Adrenal gland (tissue), 12 donors: Measurements from ENCODE around the gene A3GALT2. TPM values are rescaled to one million over a fixed set of nuclear protein-coding genes. Genes with fewer than 3 reads are reported as not detected.

Experiments used
- DNase-seq, 7 donors: peaks; one replicate each; pipeline ENCODE4 v3.0.0-alpha.2; 2019 to 2020
- H3K27ac ChIP-seq, 5 donors: fragments of 200-600 bp; sonication (generic) in 4 of 5; 1 replicate in 3 of 5; 2 replicates in 2 of 5; pipeline versions ENCODE4 v1.5.1 to v1.8.0; 2016 to 2020; ENCODE audit warnings: mild to moderate bottlenecking in 1 of 5
- H3K27me3 ChIP-seq: fragments of 200-600 bp; 2 replicates; pipeline ENCODE4 v1.8.0; 2021
- H3K36me3 ChIP-seq, 2 donors: fragments of 200-600 bp; replicated peaks in 1 of 2; 1 replicate in 1 of 2; 2 replicates in 1 of 2; pipeline versions ENCODE4 v1.5.1 to v1.8.0; 2018 to 2022
- H3K4me1 ChIP-seq, 2 donors: fragments of 200-600 bp; replicated peaks in 1 of 2; 1 replicate in 1 of 2; 2 replicates in 1 of 2; pipeline versions ENCODE4 v1.5.1 to v1.8.0; 2018 to 2021
- H3K4me3 ChIP-seq, 4 donors: fragments of 200-600 bp; sonication (generic) in 3 of 4; one replicate each; pipeline ENCODE4 v1.5.1; 2016 to 2018
- H3K9me3 ChIP-seq, 3 donors: fragments of 200-600 bp; sonication (generic) in 1 of 3; replicated peaks in 1 of 3; 1 replicate in 2 of 3; 2 replicates in 1 of 3; pipeline versions ENCODE4 v1.5.1 to v1.8.0; 2016 to 2021
- POLR2A ChIP-seq, 2 donors: fragments of 450-650 bp; IDR thresholded peaks; one replicate each; pipeline ENCODE4 v1.6.1; 2017; ENCODE audit warnings: antibody characterized with exemption in 2 of 2, mild to moderate bottlenecking in 2 of 2, moderate library complexity in 1 of 2
- WGBS, 4 donors: extraction: QIAGEN DNeasy Blood & Tissue Kit in 2 of 4; methylation state at CpG; one replicate each; pipeline versions ENCODE4 v1.1.5 to v1.1.7; 2013 to 2017; 5-methylcytosine and 5-hydroxymethylcytosine counted together
- intact Hi-C, 2 donors: fragments of 100-400 bp; cut with DNase I; formaldehyde crosslinking; loops; one replicate each; pipeline versions ENCODE4 v1.14.1 to v1.15.0; 2022 to 2023
- polyA plus RNA-seq, 3 donors: library from polyadenylated mRNA; stranded (reverse); fragments of 200-250 nt in 2 of 3; fragments of 350-450 nt in 1 of 3; fragmentation: Illumina TruSeq in 1 of 3; extraction: RNeasy Lipid Tissue Mini Kit (QIAGEN cat#74804) in 1 of 3; gene quantifications; one replicate each; pipeline ENCODE4 v1.2.3, GENCODE V29; 2013 to 2014
- total RNA-seq, 9 donors: library from RNA; depleted of rRNA in 4 of 9; stranded (reverse); fragments of >200 nt in 4 of 9; fragments of 120-200 nt in 1 of 9; fragmentation: NEBNext Ultra II Directional in 1 of 9; extraction: Animal tissue kit (Norgen Biotek cat#: 25700) in 1 of 9; gene quantifications; one replicate each; pipeline versions ENCODE4 v1.1.0 to v1.2.4, GENCODE V29; 2013 to 2023
- TF ChIP-seq, protein P1 (sequence below), 6 experiments: fragments of 450-650 bp in 4 of 6; fragments of 200-600 bp in 2 of 6; sonication (generic) in 1 of 6; IDR thresholded peaks; 1 replicate in 5 of 6; 2 replicates in 1 of 6; pipeline versions ENCODE4 v1.5.1 to v1.8.0; 2016 to 2021; ENCODE audit warnings: antibody characterized with exemption in 6 of 6, mild to moderate bottlenecking in 2 of 6, moderate library complexity in 1 of 6
- donor health status: healthy with polysubstance abuse.
- donor health status: Bipolar disorder and iron deficiency.
- donor health status: DM: yes; HTN: yes; CAD: no.
- donor health status: DM: no; HTN: no; CAD: no.
- donor health status: DM: no; HTN: no; CAD: no.
- donor health status: DM: yes; HTN: yes; CAD: no.

A3GALT2 gene
- total and polyA plus RNA-seq, 12 donors: 0.17 to 0.49 TPM; not detected in 10

DNA sequence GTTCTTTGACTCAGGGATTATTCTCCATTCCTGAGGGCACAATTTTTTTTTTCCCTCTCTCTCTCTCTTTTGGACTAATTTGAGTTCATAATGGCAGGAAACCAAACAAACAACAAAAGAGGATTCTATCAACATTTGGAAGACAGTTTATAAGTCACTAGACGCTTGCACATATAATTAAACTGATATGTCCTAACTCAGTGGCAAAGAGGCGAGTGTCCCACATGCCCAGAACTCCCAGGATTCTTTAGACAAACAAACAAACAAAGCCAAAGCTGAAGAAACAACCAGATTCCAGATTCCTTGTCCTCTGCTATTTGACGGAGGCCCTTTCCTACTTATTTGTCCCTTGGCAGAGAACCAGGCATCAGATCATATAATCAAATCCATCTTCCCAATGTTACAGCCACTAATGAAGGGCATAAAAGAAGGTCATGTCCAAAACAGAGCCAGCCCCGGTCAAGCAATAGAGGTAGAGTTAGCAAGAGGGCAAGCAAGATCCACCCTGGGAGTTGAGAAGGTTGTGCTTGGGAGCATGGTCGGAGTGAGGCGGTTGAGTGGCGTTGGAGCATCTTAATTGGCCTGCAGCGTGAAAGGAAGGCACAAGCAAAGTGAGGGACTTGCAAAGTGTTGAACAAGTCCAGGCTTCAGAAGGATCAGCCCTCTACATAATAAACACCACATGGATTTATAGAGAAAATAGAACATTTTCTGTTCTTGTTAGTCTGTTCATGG, 34.3 kb downstream of the A3GALT2 start:
- no peaks in the 10 kb centered on the region for H3K27me3 ChIP-seq
- intact Hi-C loops: no loop called here
- TF ChIP-seq, protein P1, sequence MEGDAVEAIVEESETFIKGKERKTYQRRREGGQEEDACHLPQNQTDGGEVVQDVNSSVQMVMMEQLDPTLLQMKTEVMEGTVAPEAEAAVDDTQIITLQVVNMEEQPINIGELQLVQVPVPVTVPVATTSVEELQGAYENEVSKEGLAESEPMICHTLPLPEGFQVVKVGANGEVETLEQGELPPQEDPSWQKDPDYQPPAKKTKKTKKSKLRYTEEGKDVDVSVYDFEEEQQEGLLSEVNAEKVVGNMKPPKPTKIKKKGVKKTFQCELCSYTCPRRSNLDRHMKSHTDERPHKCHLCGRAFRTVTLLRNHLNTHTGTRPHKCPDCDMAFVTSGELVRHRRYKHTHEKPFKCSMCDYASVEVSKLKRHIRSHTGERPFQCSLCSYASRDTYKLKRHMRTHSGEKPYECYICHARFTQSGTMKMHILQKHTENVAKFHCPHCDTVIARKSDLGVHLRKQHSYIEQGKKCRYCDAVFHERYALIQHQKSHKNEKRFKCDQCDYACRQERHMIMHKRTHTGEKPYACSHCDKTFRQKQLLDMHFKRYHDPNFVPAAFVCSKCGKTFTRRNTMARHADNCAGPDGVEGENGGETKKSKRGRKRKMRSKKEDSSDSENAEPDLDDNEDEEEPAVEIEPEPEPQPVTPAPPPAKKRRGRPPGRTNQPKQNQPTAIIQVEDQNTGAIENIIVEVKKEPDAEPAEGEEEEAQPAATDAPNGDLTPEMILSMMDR (IDR thresholded peaks at IDR 0.05): no peak
- TF ChIP-seq POLR2A (IDR thresholded peaks at IDR 0.05): no peak
- peak in 1 of 7 donors; percentile 8 for DNase-seq
- no peak overlapping the region for H3K4me3 ChIP-seq
- WGBS, 4 donors: 73 to 80% (median 76%) methylated on average over 8 of the region's 8 CpGs
- peaks cover 0 to 19% of the 10 kb centered on the region in 2 donors for H3K4me1 ChIP-seq
- H3K36me3 ChIP-seq: peaks cover 0 to 21% of the 10 kb centered on the region in 2 donors
- no peaks in the 10 kb centered on the region for H3K9me3 ChIP-seq
- H3K27ac ChIP-seq: peak overlapping the region in 1 of 5 donors; percentile 26

GRCh38 chr1:33284049-33284448, 36.8 kb downstream of the A3GALT2 start:
- Histone ChIP-seq H3K27ac (no peak overlapping the region), H3K27me3 (no peaks in the 10 kb centered on the region), H3K4me1 (peaks cover 0 to 19% of the 10 kb centered on the region in 2 donors), H3K36me3 (peaks cover 0 to 44% of the 10 kb centered on the region in 2 donors), H3K9me3 (no peaks in the 10 kb centered on the region), H3K4me3 (no peak overlapping the region)
- intact Hi-C loops: no loop called here
- WGBS, 4 donors: 75 to 89% (median 84%) methylated on average over 6 of the region's 6 CpGs
- no peak for TF ChIP-seq POLR2A (IDR thresholded peaks at IDR 0.05)
- TF ChIP-seq, protein P1 (IDR thresholded peaks at IDR 0.05): no peak
- DNase-seq: no peak

- DNase-seq: no peak
- no peaks in the 10 kb centered on the region for H3K27me3 ChIP-seq
- no peaks in the 10 kb centered on the region for H3K9me3 ChIP-seq
- no peak overlapping the region for H3K27ac ChIP-seq
- peaks cover 0 to 44% of the 10 kb centered on the region in 2 donors for H3K36me3 ChIP-seq
- 79 to 88% (median 85%) methylated on average over 3 of the region's 3 CpGs for WGBS, 4 donors
- intact Hi-C loops: no loop called here
- TF ChIP-seq, protein P1 (IDR thresholded peaks at IDR 0.05): no peak
- TF ChIP-seq POLR2A (IDR thresholded peaks at IDR 0.05): no peak
- no peak overlapping the region for H3K4me3 ChIP-seq
- peaks cover 0 to 19% of the 10 kb centered on the region in 2 donors for H3K4me1 ChIP-seq
These were observed 38.1 kb downstream of the A3GALT2 start for GRCh38 chr1:33282791-33283190.

DNA sequence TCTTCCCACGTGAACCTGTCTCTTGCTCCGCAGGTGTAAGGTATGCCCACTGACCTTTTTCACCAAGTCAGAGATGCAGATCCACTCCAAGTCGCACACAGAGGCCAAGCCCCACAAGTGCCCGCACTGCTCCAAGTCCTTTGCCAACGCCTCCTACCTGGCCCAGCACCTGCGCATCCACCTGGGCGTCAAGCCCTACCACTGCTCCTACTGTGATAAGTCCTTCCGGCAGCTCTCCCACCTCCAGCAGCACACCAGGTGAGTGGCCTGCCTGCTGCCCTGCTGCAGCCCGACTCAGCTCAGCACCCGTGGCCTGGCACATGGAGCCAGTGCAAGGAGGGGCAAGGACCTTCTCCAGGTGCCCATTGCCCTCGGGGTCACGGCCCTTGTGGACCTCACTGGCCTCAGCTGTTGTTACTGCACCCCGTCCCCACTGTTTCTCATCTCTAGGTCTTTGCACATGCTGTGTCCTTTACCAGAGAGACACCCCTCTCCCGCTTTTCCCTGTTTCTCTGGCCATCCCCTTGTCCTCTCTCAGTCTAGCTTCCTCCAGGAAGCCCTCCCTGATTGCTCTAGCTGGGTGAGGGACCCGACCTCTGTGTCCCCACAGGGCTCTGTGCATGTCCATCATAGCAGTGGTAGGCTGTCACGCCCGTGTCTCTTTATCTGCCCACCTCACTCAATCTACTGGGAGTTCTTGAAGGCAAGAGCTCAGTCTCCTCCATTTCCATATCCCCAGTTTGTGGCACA, 39.2 kb downstream of the A3GALT2 start:
- intact Hi-C loops: no loop called here
- H3K9me3 ChIP-seq: no peaks in the 10 kb centered on the region
- H3K36me3 ChIP-seq: peaks cover 0 to 53% of the 10 kb centered on the region in 2 donors
- DNase-seq: peak in 1 of 7 donors; percentile 3
- TF ChIP-seq, protein P1 (IDR thresholded peaks at IDR 0.05): no peak
- no peak for TF ChIP-seq POLR2A (IDR thresholded peaks at IDR 0.05)
- H3K4me3 ChIP-seq: no peak overlapping the region
- no peak overlapping the region for H3K27ac ChIP-seq
- H3K27me3 ChIP-seq: no peaks in the 10 kb centered on the region
- peaks cover 0 to 13% of the 10 kb centered on the region in 2 donors for H3K4me1 ChIP-seq
- 92 to 97% (median 94%) methylated on average over 10 to 17 of the region's 17 CpGs for WGBS, 4 donors
